Measurements from ENCODE around the gene UGGT1. TPM values are rescaled to one million over a fixed set of nuclear protein-coding genes. Genes with fewer than 3 reads are reported as not detected.

The UGGT1 gene
- total RNA-seq, 1 donor from 2014 or later: 67.9 TPM

DNA sequence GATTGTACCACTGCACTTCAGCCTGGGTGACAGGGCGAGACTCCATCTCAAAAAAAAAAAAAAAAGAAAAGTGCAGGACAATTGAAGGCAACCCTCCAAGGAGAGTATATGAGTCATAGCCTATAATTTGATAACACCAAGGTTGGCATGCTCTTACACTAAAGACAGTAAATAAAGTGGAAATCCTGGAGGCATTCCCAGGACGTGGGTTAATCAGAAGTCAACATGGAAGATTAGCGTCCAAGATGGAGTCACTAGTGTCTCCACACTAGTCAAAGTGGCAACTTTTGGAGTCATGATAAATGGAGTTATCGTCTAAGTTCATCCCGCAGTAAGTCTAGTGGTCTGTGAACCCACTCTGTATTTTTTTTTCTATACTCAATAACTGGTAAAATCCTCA lies 21.2 kb upstream of the UGGT1 start:
- TF ChIP-seq, protein P1, sequence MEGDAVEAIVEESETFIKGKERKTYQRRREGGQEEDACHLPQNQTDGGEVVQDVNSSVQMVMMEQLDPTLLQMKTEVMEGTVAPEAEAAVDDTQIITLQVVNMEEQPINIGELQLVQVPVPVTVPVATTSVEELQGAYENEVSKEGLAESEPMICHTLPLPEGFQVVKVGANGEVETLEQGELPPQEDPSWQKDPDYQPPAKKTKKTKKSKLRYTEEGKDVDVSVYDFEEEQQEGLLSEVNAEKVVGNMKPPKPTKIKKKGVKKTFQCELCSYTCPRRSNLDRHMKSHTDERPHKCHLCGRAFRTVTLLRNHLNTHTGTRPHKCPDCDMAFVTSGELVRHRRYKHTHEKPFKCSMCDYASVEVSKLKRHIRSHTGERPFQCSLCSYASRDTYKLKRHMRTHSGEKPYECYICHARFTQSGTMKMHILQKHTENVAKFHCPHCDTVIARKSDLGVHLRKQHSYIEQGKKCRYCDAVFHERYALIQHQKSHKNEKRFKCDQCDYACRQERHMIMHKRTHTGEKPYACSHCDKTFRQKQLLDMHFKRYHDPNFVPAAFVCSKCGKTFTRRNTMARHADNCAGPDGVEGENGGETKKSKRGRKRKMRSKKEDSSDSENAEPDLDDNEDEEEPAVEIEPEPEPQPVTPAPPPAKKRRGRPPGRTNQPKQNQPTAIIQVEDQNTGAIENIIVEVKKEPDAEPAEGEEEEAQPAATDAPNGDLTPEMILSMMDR (IDR thresholded peaks at IDR 0.05; ENCODE audit: partially characterized antibody, unreplicated experiment): no peak
- H3K4me3 Mint-ChIP-seq (ENCODE audit: unreplicated experiment): no peak overlapping the region
- no peak overlapping the region for H3K27ac Mint-ChIP-seq (ENCODE audit: unreplicated experiment)
- no peak for DNase-seq
- H3K36me3 Mint-ChIP-seq (ENCODE audit: unreplicated experiment): no peaks in the 10 kb centered on the region
- peaks cover under 1% of the 10 kb centered on the region for H3K9me3 Mint-ChIP-seq (ENCODE audit: unreplicated experiment)
- H3K4me1 Mint-ChIP-seq (ENCODE audit: low read depth, unreplicated experiment): no peaks in the 10 kb centered on the region
- no peaks in the 10 kb centered on the region for H3K27me3 Mint-ChIP-seq (ENCODE audit: unreplicated experiment)

DNA sequence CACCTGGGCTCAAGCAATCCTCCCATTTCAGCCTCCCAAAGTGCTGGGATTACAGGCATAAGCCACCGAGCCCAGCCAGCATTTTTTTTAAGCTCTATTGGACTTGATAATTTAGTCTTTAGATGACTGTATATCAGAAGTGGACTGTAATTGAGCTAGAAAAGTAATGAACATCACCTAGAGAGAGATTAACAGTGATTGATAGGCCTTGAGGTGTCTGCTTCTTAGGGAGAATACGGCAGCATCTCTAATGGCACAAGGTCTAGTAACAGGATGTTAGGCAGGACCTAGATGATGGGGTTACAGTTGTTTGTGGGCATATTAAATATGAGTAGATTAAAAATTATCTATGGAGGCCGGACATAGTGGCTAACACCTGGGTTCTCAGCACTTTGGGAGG lies 17.7 kb upstream of the UGGT1 start:
- no peak for DNase-seq
- Mint-ChIP-seq H3K36me3 (ENCODE audit: unreplicated experiment) (no peaks in the 10 kb centered on the region), H3K27ac (ENCODE audit: unreplicated experiment) (no peak overlapping the region), H3K4me3 (ENCODE audit: unreplicated experiment) (no peak overlapping the region), H3K4me1 (ENCODE audit: low read depth, unreplicated experiment) (no peaks in the 10 kb centered on the region), H3K9me3 (ENCODE audit: unreplicated experiment) (peaks cover 3% of the 10 kb centered on the region), H3K27me3 (ENCODE audit: unreplicated experiment) (no peaks in the 10 kb centered on the region)
- TF ChIP-seq, protein P1 (IDR thresholded peaks at IDR 0.05; ENCODE audit: partially characterized antibody, unreplicated experiment): no peak

DNA sequence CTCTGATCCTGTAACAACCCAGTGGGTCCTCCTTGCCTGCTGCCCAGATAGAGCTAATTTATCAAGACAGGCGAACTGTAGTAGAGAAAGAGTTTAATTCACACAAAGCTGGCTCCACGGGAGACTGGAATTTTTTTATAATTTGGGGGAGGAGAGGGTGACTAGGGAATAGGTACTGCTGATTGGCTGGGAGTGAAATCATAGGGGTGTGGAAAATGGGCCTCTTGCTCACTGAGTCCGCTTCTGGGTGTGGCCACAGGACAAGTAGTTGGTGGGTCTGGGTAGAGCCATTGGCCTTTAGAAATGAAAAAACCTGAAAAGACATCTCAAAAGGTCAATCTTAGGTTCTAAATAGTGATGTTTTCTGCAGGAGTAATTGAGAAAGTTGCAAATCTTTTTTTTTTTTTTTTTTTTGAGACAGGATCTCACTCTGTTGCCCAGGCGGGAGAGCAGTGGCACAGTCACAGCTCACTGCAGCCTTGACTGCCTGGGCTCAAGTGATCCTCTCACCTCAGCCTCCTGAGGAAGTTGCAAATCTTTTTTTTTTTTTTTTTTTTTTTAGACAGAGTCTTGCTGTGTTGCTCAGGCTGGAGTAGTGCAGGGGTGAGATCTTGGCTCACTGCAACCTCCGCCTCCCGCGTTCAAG lies 14.4 kb upstream of the UGGT1 start:
- Mint-ChIP-seq H3K4me1 (ENCODE audit: low read depth, unreplicated experiment) (no peaks in the 10 kb centered on the region), H3K27ac (ENCODE audit: unreplicated experiment) (no peak overlapping the region), H3K9me3 (ENCODE audit: unreplicated experiment) (peaks cover 3% of the 10 kb centered on the region), H3K4me3 (ENCODE audit: unreplicated experiment) (no peak overlapping the region), H3K36me3 (ENCODE audit: unreplicated experiment) (no peaks in the 10 kb centered on the region), H3K27me3 (ENCODE audit: unreplicated experiment) (peaks cover 1% of the 10 kb centered on the region)
- no peak for DNase-seq
- TF ChIP-seq, protein P1 (IDR thresholded peaks at IDR 0.05; ENCODE audit: partially characterized antibody, unreplicated experiment): no peak

DNA sequence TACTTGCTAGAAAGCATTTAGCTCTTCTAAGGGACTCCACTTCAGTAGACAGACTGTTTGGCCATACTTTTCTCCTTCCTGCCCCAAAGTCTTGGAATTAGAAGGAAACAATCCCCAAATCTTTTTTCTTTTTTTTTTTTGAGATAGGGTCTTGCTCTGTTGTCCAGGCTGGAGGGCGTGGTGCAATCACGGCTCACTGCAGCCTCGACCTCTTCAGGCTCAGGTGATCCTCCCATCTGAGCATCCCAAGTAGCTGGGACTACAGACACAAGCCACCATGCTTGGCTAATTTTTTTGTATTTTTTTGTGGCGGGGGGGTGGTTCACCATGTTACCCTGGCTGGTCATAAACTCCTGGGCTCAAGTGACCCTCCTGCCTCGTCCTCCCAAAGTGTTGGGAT lies 6.2 kb upstream of the UGGT1 start:
- Mint-ChIP-seq H3K27me3 (ENCODE audit: unreplicated experiment) (peaks cover 1% of the 10 kb centered on the region), H3K27ac (ENCODE audit: unreplicated experiment) (no peak overlapping the region), H3K4me3 (ENCODE audit: unreplicated experiment) (no peak overlapping the region), H3K9me3 (ENCODE audit: unreplicated experiment) (peaks cover 3% of the 10 kb centered on the region), H3K36me3 (ENCODE audit: unreplicated experiment) (no peaks in the 10 kb centered on the region), H3K4me1 (ENCODE audit: low read depth, unreplicated experiment) (no peaks in the 10 kb centered on the region)
- TF ChIP-seq, protein P1 (IDR thresholded peaks at IDR 0.05; ENCODE audit: partially characterized antibody, unreplicated experiment): no peak
- DNase-seq: no peak

DNA sequence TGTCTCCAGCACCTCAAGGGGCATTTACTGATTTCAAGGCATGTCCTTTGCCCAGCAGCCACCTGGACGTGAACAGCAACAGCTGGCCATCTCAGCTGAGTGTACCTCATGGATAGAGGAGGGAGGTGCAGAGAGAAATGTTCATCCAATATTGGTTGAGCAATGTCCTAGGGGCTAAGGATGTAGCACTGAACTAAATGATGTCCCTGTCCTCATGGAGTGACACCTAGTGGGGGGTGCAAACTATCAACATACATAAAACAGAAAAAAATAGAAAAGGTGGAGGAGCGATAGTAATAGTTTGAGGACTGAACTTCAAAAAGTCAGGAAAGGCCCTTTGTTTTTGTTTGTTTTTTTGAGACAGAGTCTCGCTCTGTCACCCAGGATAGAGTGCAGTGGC lies 4.8 kb upstream of the UGGT1 start:
- TF ChIP-seq, protein P1 (IDR thresholded peaks at IDR 0.05; ENCODE audit: partially characterized antibody, unreplicated experiment): no peak
- no peak overlapping the region for H3K4me3 Mint-ChIP-seq (ENCODE audit: unreplicated experiment)
- no peaks in the 10 kb centered on the region for H3K36me3 Mint-ChIP-seq (ENCODE audit: unreplicated experiment)
- H3K27me3 Mint-ChIP-seq (ENCODE audit: unreplicated experiment): no peaks in the 10 kb centered on the region
- peak overlapping the region; percentile 2 for H3K27ac Mint-ChIP-seq (ENCODE audit: unreplicated experiment)
- peaks cover 3% of the 10 kb centered on the region for H3K9me3 Mint-ChIP-seq (ENCODE audit: unreplicated experiment)
- H3K4me1 Mint-ChIP-seq (ENCODE audit: low read depth, unreplicated experiment): no peaks in the 10 kb centered on the region
- no peak for DNase-seq

All from glutamatergic neuron (in vitro differentiated cells).